ENCODE measurements around the gene PIKFYVE.
A peak's percentile ranks its signal among the peaks of the same experiment; 100 is the strongest.
"Not testable (repeated sequence)": the region's sequence is repeated elsewhere in the genome, so short reads cannot be mapped to it uniquely, and the experiment has no call there.

Gene PIKFYVE

DNA sequence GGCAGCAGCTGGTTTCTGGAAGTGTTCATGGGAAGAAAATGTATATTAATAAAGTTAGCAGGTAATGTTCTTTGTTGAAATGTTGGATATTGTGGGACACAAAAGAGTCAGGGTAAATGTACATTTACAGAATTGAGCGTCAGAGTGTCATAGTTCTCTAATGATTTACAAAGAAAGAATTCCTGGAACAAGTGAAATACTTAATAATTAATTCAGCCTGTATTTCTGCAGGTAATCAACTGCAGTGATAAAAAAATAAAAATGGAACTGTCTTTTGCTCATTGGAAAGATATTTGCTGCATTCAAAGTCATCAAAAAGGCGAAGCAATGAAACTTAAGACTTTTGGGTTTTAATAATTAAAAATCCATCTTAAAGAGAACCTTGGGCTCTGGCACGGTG lies 113.1 kb downstream of the PIKFYVE start:
- DNase-seq (ENCODE audit: low read depth, low spot score): no peak
- H3K4me3 ChIP-seq (ENCODE audit: low read length): no peak overlapping the region

DNA sequence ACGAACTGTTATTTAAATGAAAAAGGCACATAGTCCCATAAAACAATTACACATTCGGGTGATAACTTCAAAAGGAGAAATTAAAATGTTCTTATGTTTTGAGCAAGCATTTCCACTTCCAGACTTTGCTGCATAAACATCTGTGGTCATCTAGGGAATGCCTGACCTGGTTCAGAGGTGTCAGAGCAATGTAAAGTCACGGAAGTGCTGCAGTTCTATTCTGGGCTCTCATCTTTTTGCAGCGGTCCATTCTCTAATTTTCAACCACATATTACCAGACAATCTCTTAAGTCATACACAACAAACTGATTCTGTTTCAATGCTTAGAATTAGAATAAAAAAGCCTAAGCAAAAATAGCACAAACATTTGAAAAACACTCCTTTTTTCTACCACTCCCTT lies 118.6 kb downstream of the PIKFYVE start:
- H3K4me3 ChIP-seq (ENCODE audit: low read length): no peak overlapping the region
- DNase-seq (ENCODE audit: low read depth, low spot score): no peak

DNA sequence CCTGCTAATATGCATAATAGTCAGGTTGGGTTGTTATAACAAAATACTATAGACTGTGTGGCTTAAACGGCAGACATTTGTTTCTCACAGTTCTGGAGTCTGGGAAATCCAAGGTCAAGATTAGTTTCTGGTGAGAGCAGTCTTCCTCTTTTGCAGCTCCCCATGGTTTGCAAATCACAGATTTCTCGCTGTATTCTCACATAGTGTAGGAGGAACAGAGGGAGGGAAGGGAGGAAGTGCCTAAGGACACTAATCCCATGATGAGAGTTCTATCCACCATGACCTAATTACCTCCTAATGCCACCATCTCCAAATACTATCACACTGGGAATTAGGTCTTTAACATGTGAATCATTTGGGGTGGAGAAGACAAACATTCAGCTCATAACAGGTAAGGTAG lies 120.5 kb downstream of the PIKFYVE start:
- no peak overlapping the region for H3K4me3 ChIP-seq (ENCODE audit: low read length)
- no peak for DNase-seq (ENCODE audit: low read depth, low spot score)

DNA sequence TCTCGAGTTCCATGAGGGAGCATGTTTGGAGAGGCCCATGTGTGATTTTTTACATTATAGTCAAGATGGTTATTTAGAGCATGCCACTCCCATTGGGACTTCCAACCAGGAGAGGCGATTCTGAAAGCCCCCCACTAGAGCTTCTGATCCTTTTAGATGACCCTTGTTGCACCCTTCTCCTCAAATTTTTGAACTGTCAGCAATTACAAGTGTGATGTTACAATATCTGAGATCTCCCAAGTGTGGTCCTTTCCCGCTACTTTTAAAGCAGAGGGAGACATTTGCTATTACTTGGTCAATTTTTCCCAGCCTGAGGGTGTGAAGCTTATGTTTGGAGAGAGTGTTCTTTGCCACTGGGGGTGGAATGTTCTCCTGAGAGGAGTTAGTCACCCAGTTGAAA lies 123.9 kb downstream of the PIKFYVE start:
- no peak for DNase-seq (ENCODE audit: low read depth, low spot score)
- no peak overlapping the region for H3K4me3 ChIP-seq (ENCODE audit: low read length)

DNA sequence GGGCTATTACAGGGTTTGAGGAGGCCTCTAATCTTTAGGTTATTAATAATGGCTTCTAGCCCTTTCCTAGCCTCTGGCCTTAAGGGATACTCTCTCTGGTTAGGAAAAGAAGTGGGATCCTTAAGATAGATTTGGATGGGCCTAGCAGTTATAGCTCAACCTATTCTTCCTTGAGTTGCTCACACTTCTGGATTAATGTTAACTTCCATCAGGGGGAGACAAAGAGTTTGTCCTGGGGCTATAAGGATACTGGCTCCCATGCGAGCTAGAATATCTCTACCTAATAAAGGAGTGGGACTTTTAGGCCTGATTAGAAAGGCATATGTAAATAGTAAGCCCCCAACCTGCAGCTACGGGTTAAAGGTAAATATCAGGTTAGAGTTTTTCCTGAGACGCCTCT lies 126.2 kb downstream of the PIKFYVE start:
- no peak for DNase-seq (ENCODE audit: low read depth, low spot score)
- no peak overlapping the region for H3K4me3 ChIP-seq (ENCODE audit: low read length)

DNA sequence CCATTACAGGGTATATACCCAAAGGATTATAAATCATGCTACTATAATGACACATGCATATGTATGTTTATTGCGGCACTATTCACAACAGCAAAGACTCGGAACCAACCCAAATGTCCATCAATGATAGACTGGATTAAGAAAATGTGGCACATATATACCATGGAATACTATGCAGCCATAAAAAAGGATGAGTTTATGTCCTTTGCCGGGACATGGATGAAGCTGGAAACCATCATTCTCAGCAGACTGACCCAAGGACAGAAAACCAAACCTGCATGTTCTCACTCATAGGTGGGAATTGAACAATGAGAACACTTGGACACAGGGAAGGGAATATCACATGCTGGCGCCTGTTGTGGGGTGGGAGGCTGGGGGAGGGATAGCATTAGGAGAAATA lies 130.7 kb downstream of the PIKFYVE start:
- DNase-seq (ENCODE audit: low read depth, low spot score); H3K4me3 ChIP-seq (ENCODE audit: low read length): not testable (repeated sequence)

DNA sequence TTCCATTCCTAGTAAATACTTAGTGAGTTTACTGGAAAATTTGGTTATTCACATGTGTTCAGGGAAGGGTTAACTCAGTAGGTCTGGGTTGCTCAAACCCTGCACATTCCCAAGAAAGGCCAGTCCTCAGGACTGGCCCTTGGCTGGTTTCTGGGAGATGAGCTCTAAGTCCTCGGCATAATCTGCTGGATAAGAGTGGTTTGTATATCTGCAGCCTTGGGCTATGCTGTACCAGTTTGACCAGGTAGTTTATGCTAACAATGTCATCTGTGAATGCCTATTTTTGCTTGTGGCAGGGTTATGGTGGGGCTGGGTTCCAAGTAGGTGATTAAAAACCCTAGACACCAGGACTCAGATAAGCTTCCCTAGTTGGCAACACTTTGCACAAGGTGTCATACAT lies 133.1 kb downstream of the PIKFYVE start:
- no peak for DNase-seq (ENCODE audit: low read depth, low spot score)
- no peak overlapping the region for H3K4me3 ChIP-seq (ENCODE audit: low read length)

DNA sequence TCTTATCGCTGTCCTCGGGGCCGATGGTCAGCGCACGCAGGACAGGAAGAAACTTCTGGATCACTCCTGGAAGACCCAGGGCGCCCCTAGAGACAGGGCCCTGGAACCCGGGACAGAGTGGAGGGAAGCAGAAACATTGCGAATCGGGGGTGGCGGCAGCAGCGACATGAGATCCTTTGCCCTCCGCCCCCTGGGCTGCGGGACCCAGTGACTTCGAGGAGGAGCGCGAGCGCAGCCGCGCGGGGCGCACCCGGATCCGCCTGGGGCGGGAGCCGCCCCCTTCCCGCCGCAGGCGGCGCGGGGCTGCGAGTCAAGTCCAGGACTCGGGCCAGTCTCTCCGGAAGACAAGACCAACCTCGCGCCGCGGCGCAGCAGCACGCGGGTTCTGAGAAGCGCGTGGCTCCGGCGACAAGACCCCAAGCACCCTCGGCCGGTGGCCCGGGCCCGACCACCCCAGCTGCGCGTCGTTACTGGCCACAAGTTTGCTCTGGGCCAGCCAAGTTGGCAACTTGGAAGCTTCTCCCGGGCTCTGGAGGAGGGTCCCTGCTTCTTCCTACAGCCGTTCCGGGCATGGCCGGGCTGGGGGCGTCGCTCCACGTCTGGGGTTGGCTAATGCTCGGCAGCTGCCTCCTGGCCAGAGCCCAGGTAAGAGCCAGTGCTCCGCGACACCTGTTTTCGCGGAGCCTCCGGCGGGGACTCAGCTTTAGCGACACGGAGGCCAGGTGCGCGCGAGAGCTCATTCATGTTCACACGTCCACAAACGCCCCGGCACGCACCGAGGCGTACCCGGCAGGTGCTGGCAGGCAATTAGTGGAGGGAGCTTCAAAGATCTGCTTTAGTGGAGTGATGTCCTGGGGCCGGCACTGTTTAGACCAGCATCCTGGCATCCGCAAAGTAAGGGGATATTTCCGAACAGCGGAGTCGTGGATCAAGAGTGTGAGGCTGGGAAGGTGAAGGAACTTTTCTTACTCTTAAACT lies 140.7 kb downstream of the PIKFYVE start, which contains the start of gene PTH2R:
TSS of gene PTH2R (plus strand) at position 319 of the 978 bp plus-strand sequence. CDS start at position 571, 252 bp downstream.
- DNase-seq (ENCODE audit: low read depth, low spot score): no peak
- no peak within 1 kb of the TSS for H3K4me3 ChIP-seq (ENCODE audit: low read length)

DNA sequence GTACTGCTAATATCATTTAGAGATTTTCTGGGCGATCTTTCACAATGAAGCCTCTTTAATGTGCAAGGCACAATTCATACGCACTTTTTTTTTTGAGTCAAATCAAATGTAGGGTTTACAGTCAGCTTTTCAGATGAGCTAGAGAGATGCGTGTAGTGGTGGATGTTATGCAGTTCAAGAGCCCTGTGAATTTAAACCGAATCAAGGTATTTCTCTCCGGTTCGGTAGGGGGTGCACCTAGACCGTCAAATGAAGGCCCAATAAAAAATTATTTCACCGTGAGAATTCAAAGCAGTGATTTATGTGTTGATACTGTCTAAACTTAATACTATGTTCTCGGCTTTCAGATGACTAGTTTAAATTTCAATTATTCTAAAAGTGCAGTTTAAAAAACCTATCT lies 141.6 kb downstream of the PIKFYVE start:
- peak; percentile 11 for DNase-seq (ENCODE audit: low read depth, low spot score)
- H3K4me3 ChIP-seq (ENCODE audit: low read length): no peak overlapping the region

Data from Jurkat, Clone E6-1 (cell line).